ENCODE data around the gene DKK3.

The DKK3 gene

GRCh38 chr11:11952036-11952435 is 56.4 kb downstream of the DKK3 start:
- no peak for FAIRE-seq
- no peak for DNase-seq (ENCODE audit: insufficient read length, low spot score)

GRCh38 chr11:11949482-11949881 is 58.9 kb downstream of the DKK3 start:
- DNase-seq (ENCODE audit: insufficient read length, low spot score) (no peak), FAIRE-seq (no peak)

- DNase-seq (ENCODE audit: insufficient read length, low spot score) (no peak), FAIRE-seq (no peak)
Measured at GRCh38 chr11:11948242-11948947, 60.0 kb downstream of the DKK3 start.

- DNase-seq (ENCODE audit: insufficient read length, low spot score) (no peak), FAIRE-seq (no peak)
Measured at GRCh38 chr11:11947825-11948224, 60.6 kb downstream of the DKK3 start.

GRCh38 chr11:11946878-11947277 is 61.5 kb downstream of the DKK3 start:
- DNase-seq (ENCODE audit: insufficient read length, low spot score) = no peak
- FAIRE-seq = no peak

GRCh38 chr11:11946180-11946579 is 62.2 kb downstream of the DKK3 start:
- DNase-seq (ENCODE audit: insufficient read length, low spot score) = no peak
- no peak for FAIRE-seq

- DNase-seq (ENCODE audit: insufficient read length, low spot score) = no peak
Measured at GRCh38 chr11:11944444-11944843, 64.0 kb downstream of the DKK3 start.

GRCh38 chr11:11942668-11943067 is 65.8 kb downstream of the DKK3 start:
- no peak for FAIRE-seq
- no peak for DNase-seq (ENCODE audit: insufficient read length, low spot score)

More at GRCh38 chr11:11944444-11944843, 64.0 kb downstream of the DKK3 start:
- FAIRE-seq = no peak

- no peak for FAIRE-seq
- DNase-seq (ENCODE audit: insufficient read length, low spot score) = no peak
Measured at GRCh38 chr11:11940551-11940950, 67.9 kb downstream of the DKK3 start.

- no peak for DNase-seq (ENCODE audit: insufficient read length, low spot score)
- no peak for FAIRE-seq
Measured at GRCh38 chr11:11937957-11938356, 70.5 kb downstream of the DKK3 start.

GRCh38 chr11:11937433-11937832 is 71.0 kb downstream of the DKK3 start:
- DNase-seq (ENCODE audit: insufficient read length, low spot score) (no peak), FAIRE-seq (no peak)

GRCh38 chr11:11935536-11935935 is 72.9 kb downstream of the DKK3 start:
- no peak for FAIRE-seq
- no peak for DNase-seq (ENCODE audit: insufficient read length, low spot score)

- FAIRE-seq (peak; percentile 57), DNase-seq (ENCODE audit: insufficient read length, low spot score) (no peak)
Measured at GRCh38 chr11:11931461-11932055, 76.9 kb downstream of the DKK3 start.

GRCh38 chr11:11929920-11930319 is 78.5 kb downstream of the DKK3 start:
- FAIRE-seq (no peak), DNase-seq (ENCODE audit: insufficient read length, low spot score) (no peak)

- FAIRE-seq (no peak), DNase-seq (ENCODE audit: insufficient read length, low spot score) (no peak)
Measured at GRCh38 chr11:11923828-11924227, 84.6 kb downstream of the DKK3 start.

GRCh38 chr11:11916981-11917399 is 91.4 kb downstream of the DKK3 start:
- no peak for DNase-seq (ENCODE audit: insufficient read length, low spot score)
- no peak for FAIRE-seq

- DNase-seq (ENCODE audit: insufficient read length, low spot score) = no peak
- no peak for FAIRE-seq
Measured at GRCh38 chr11:11915625-11916024, 92.8 kb downstream of the DKK3 start.

- DNase-seq (ENCODE audit: insufficient read length, low spot score) = no peak
- no peak for FAIRE-seq
Measured at GRCh38 chr11:11913395-11913794, 95.0 kb downstream of the DKK3 start.

All from GM19239 (cell line).